Epithelial cell of esophagus (primary cell): ENCODE results near the gene SLC7A5.

ENCODE experiments used
- DNase-seq: peaks from one replicate; pipeline ENCODE4 v3.0.0; 2010; ENCODE audit warnings: low read depth
- H3K4me3 ChIP-seq: 2 replicates; pipeline ENCODE4 v1.5.1; 2011; ENCODE audit warnings: mild to moderate bottlenecking, low read length, control low read depth
- CTCF ChIP-seq: IDR thresholded peaks from 2 replicates; pipeline ENCODE4 v1.5.1; 2011; ENCODE audit warnings: low read depth, mild to moderate bottlenecking, low read length, control low read depth, inconsistent platforms; ENCODE audit not compliant: insufficient read depth; ENCODE audit errors: missing control alignments

The SLC7A5 gene

GRCh38 chr16:87853411-87854052 is 15.8 kb downstream of the SLC7A5 start:
- TF ChIP-seq CTCF = no peak
- H3K4me3 ChIP-seq = peak overlapping the region; percentile 10
- DNase-seq = peak; percentile 94

GRCh38 chr16:87851601-87852000 is 17.7 kb downstream of the SLC7A5 start:
- no peak overlapping the region for H3K4me3 ChIP-seq

GRCh38 chr16:87851141-87851587 is 18.1 kb downstream of the SLC7A5 start:
- DNase-seq = peak; percentile 76
- no peak for TF ChIP-seq CTCF
- H3K4me3 ChIP-seq = no peak overlapping the region

More at GRCh38 chr16:87851601-87852000, 17.7 kb downstream of the SLC7A5 start:
- DNase-seq = no peak
- no peak for TF ChIP-seq CTCF

- DNase-seq = peak; percentile 52
- TF ChIP-seq CTCF = peak; percentile 91
- no peak overlapping the region for H3K4me3 ChIP-seq
Observed at GRCh38 chr16:87850009-87851006, 19.0 kb downstream of the SLC7A5 start.

- TF ChIP-seq CTCF = no peak
- no peak for DNase-seq
- no peak overlapping the region for H3K4me3 ChIP-seq
Observed at GRCh38 chr16:87849419-87850008, 19.8 kb downstream of the SLC7A5 start.

GRCh38 chr16:87848676-87849345 is 20.5 kb downstream of the SLC7A5 start:
- no peak overlapping the region for H3K4me3 ChIP-seq
- no peak for TF ChIP-seq CTCF
- DNase-seq = no peak
